DOHH2 (cell line): ENCODE measurements around the gene SPOCK1.

Source experiments
- H3F3A ChIP-seq: fragments of 200-600 bp; sonication (generic), shearing (Covaris generic); 2 replicates; pipeline ENCODE4 v1.6.0; 2016; ENCODE audit warnings: antibody characterized with exemption, mild to moderate bottlenecking; ENCODE audit not compliant: control insufficient read depth, insufficient read depth
- H3K27ac ChIP-seq: fragments of 200-600 bp; sonication (generic); 2 replicates; pipeline ENCODE4 v1.5.1; 2014; ENCODE audit warnings: low read depth, mild to moderate bottlenecking, low read length, moderate library complexity
- H3K27me3 ChIP-seq: fragments of 200-600 bp; sonication (generic); 2 replicates; pipeline ENCODE4 v1.6.1; 2014; ENCODE audit warnings: mild to moderate bottlenecking, low read length, mixed read lengths; ENCODE audit not compliant: control insufficient read depth
- H3K36me3 ChIP-seq: fragments of 200-600 bp; sonication (generic); 2 replicates; pipeline ENCODE4 v1.6.1; 2014; ENCODE audit warnings: mild to moderate bottlenecking, low read length, moderate library complexity, mixed read lengths; ENCODE audit not compliant: control insufficient read depth
- H3K4me1 ChIP-seq: fragments of 200-600 bp; sonication (generic); 2 replicates; pipeline ENCODE4 v1.6.1; 2014; ENCODE audit warnings: mild to moderate bottlenecking, low read length, mixed read lengths; ENCODE audit not compliant: control insufficient read depth
- H3K4me2 ChIP-seq: fragments of 200-600 bp; sonication (generic); 2 replicates; pipeline ENCODE4 v1.6.0; 2014; ENCODE audit warnings: mild to moderate bottlenecking, low read length, moderate library complexity
- H3K4me3 ChIP-seq: fragments of 200-600 bp; sonication (generic); 2 replicates; pipeline ENCODE4 v1.5.1; 2014; ENCODE audit warnings: mild to moderate bottlenecking, low read length, mixed read lengths
- H3K79me2 ChIP-seq: fragments of 200-600 bp; sonication (generic); 2 replicates; pipeline ENCODE4 v1.6.1; 2014; ENCODE audit warnings: mild to moderate bottlenecking, low read length, mixed read lengths; ENCODE audit not compliant: control insufficient read depth
- H3K9me2 ChIP-seq: fragments of 200-600 bp; sonication (generic); replicated peaks from 2 replicates; pipeline ENCODE4 v1.6.1; 2014; ENCODE audit warnings: mild to moderate bottlenecking, low read length, mixed read lengths; ENCODE audit not compliant: control insufficient read depth
- H3K9me3 ChIP-seq: fragments of 200-600 bp; sonication (generic); 2 replicates; pipeline ENCODE4 v1.6.1; 2014; ENCODE audit warnings: antibody characterized with exemption, low read length, mixed read lengths; ENCODE audit not compliant: control insufficient read depth, insufficient read depth
- H4K20me1 ChIP-seq: fragments of 200-600 bp; sonication (generic); 2 replicates; pipeline ENCODE4 v1.6.0; 2014; ENCODE audit warnings: low read depth, mild to moderate bottlenecking, antibody characterized with exemption, low read length, moderate library complexity; ENCODE audit not compliant: control insufficient read depth, insufficient read depth
- EZH2phosphoT487 ChIP-seq: fragments of 200-600 bp; sonication (generic); IDR thresholded peaks from 2 replicates; pipeline ENCODE4 v1.6.1; 2017; ENCODE audit warnings: borderline replicate concordance, mild to moderate bottlenecking, antibody characterized with exemption, low read length, moderate library complexity, mixed read lengths
- TF ChIP-seq, protein P1 (sequence below): fragments of 200-600 bp; sonication (generic); IDR thresholded peaks from one replicate; pipeline ENCODE4 v1.5.1; 2014; ENCODE audit warnings: antibody characterized with exemption, mild to moderate bottlenecking, low read depth, low read length; ENCODE audit not compliant: poor library complexity, severe bottlenecking

Gene SPOCK1

DNA sequence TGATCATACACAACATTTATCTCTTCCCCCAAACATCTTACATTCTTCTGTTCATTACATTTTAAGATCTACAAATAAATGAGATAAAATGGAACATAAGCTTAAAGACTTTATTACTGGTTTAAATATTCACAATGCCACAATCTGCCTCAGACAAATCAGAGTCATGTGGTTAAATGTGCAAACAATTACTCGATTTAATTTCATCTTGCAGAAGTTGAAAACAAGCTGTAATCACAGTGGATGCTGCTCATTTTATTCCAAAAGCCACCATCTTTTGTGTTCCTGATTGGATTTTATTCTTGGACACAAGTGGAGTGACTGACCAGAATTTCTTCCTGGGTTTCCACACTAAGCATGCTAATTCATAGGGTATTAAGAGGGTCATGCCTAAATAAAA lies 33.2 kb downstream of the SPOCK1 start:
- Histone ChIP-seq H3K27me3 (peaks cover 15% of the 10 kb centered on the region), H3K36me3 (no peaks in the 10 kb centered on the region), H3K4me1 (no peaks in the 10 kb centered on the region)

DNA sequence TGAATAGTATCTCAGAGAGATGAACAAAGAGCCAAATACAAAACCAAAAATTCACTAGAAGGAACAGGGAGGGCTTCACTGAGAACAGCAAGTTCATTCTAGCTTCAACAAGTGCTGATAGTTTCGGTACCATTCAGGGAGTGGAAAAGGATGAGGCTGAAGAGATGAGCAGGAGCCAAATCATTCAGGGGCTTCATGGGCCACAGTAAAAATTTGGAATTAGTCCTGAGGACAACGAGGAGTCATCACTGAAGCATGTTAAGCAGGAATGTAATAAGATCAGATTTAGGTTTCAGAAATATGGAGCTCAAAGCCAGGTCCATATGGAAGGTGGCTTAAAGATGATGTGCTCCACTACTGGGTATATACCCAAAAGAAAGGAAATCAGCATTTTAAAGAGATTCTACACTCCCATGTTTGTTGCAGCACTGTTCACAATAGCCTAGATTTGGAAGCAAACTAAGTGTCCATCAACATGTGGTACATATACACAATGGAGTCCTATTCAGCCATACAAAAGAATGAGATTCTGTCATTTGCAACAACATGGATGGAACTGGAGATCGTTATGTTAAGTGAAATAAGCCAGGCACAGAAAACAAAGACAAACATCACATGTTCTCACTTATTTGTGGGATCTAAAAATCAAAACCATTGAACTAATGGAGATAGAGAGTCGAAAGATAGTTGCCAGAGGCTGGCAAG lies 36.2 kb downstream of the SPOCK1 start:
- H3K79me2 ChIP-seq, result no peaks in the 10 kb centered on the region
- H3K9me3 ChIP-seq, result no peaks in the 10 kb centered on the region
- H3K4me1 ChIP-seq, result no peaks in the 10 kb centered on the region
- H3K36me3 ChIP-seq, result no peaks in the 10 kb centered on the region
- no peaks in the 10 kb centered on the region for H3K9me2 ChIP-seq
- H3F3A ChIP-seq, result no peaks in the 10 kb centered on the region
- H4K20me1 ChIP-seq, result no peaks in the 10 kb centered on the region
- no peak overlapping the region for H3K4me2 ChIP-seq
- TF ChIP-seq, protein P1, sequence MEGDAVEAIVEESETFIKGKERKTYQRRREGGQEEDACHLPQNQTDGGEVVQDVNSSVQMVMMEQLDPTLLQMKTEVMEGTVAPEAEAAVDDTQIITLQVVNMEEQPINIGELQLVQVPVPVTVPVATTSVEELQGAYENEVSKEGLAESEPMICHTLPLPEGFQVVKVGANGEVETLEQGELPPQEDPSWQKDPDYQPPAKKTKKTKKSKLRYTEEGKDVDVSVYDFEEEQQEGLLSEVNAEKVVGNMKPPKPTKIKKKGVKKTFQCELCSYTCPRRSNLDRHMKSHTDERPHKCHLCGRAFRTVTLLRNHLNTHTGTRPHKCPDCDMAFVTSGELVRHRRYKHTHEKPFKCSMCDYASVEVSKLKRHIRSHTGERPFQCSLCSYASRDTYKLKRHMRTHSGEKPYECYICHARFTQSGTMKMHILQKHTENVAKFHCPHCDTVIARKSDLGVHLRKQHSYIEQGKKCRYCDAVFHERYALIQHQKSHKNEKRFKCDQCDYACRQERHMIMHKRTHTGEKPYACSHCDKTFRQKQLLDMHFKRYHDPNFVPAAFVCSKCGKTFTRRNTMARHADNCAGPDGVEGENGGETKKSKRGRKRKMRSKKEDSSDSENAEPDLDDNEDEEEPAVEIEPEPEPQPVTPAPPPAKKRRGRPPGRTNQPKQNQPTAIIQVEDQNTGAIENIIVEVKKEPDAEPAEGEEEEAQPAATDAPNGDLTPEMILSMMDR, result no peak
- no peak for TF ChIP-seq EZH2phosphoT487
- no peak overlapping the region for H3K27ac ChIP-seq
- no peak overlapping the region for H3K4me3 ChIP-seq
- peaks cover 15% of the 10 kb centered on the region for H3K27me3 ChIP-seq

More for the DNA sequence above, 33.2 kb downstream of the SPOCK1 start:
- H3K4me3 ChIP-seq, result no peak overlapping the region
- H3K79me2 ChIP-seq, result no peaks in the 10 kb centered on the region
- H3K27ac ChIP-seq, result no peak overlapping the region
- no peaks in the 10 kb centered on the region for H4K20me1 ChIP-seq
- no peaks in the 10 kb centered on the region for H3K9me2 ChIP-seq
- no peaks in the 10 kb centered on the region for H3F3A ChIP-seq
- no peaks in the 10 kb centered on the region for H3K9me3 ChIP-seq
- TF ChIP-seq, protein P1, result no peak
- no peak for TF ChIP-seq EZH2phosphoT487
- H3K4me2 ChIP-seq, result no peak overlapping the region

DNA sequence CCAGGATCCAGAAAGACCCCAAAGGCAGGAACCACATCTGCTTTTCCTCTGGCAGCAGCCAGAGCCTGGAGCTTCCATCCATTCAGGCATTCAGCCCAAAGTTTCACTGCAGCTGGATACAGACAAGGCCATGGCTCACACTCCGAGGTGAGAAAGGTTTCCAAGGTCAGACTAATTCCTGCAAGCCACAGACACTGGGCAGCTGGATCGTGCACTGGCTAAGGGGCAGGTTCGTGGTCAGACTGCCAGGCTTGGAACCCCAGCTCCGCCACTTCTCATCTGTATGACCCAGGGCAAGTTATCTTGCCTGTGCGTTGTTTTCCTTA lies 36.9 kb downstream of the SPOCK1 start:
- no peaks in the 10 kb centered on the region for H3F3A ChIP-seq
- H3K27me3 ChIP-seq, result peaks cover 15% of the 10 kb centered on the region
- H3K9me2 ChIP-seq, result no peaks in the 10 kb centered on the region
- H3K36me3 ChIP-seq, result no peaks in the 10 kb centered on the region
- no peak overlapping the region for H3K4me2 ChIP-seq
- no peaks in the 10 kb centered on the region for H3K4me1 ChIP-seq
- no peaks in the 10 kb centered on the region for H4K20me1 ChIP-seq
- no peaks in the 10 kb centered on the region for H3K79me2 ChIP-seq
- H3K4me3 ChIP-seq, result no peak overlapping the region
- TF ChIP-seq, protein P1, result no peak
- TF ChIP-seq EZH2phosphoT487, result no peak
- no peak overlapping the region for H3K27ac ChIP-seq
- no peaks in the 10 kb centered on the region for H3K9me3 ChIP-seq
